DOHH2 (cell line): Measurements from ENCODE around the gene ABHD10.

Experiments used
- CTCF ChIP-seq: fragments of 200-600 bp; sonication (generic); IDR thresholded peaks from one replicate; pipeline ENCODE4 v1.5.1; 2014; ENCODE audit warnings: antibody characterized with exemption, mild to moderate bottlenecking, low read depth, low read length; ENCODE audit not compliant: poor library complexity, severe bottlenecking
- EZH2phosphoT487 ChIP-seq: fragments of 200-600 bp; sonication (generic); IDR thresholded peaks from 2 replicates; pipeline ENCODE4 v1.6.1; 2017; ENCODE audit warnings: borderline replicate concordance, mild to moderate bottlenecking, antibody characterized with exemption, low read length, moderate library complexity, mixed read lengths

- TF ChIP-seq CTCF: no peak
- TF ChIP-seq EZH2phosphoT487: no peak
Measured at GRCh38 chr3:112034436-112034835, 55.6 kb downstream of the ABHD10 start, which contains the start of gene TMPRSS7.
